Calu3 (cell line): ENCODE measurements around the gene WDR74. TPM values are rescaled to one million over a fixed set of nuclear protein-coding genes. Genes with fewer than 3 reads are reported as not detected.
"Not testable (repeated sequence)": the region's sequence is repeated elsewhere in the genome, so short reads cannot be mapped to it uniquely, and the experiment has no call there.

Source experiments
- BruUV-seq: library from RNA; stranded (reverse); fragments of 400-500 nt; replicated peaks from 2 replicates; lab custom pipeline; 2021; lab: Mats Ljungman, UMichigan
- CTCF ChIA-PET: fragments of 300-600 bp; sonication (Branson Sonifier 250); formaldehyde crosslinking; loops from one replicate; lab custom pipeline; 2022; ENCODE audit warnings: antibody characterized with exemption; lab: Charles Lee
- DNase-seq: peaks from one replicate; pipeline ENCODE4 v3.0.0; 2022
- H3K27ac Mint-ChIP-seq: one replicate; pipeline ENCODE4 v1.8.0; 2022; ENCODE audit warnings: mixed read lengths; ENCODE audit not compliant: unreplicated experiment
- H3K27me3 Mint-ChIP-seq: one replicate; pipeline ENCODE4 v1.8.0; 2022; ENCODE audit warnings: mixed read lengths; ENCODE audit not compliant: unreplicated experiment
- H3K36me3 Mint-ChIP-seq: one replicate; pipeline ENCODE4 v1.8.0; 2022; ENCODE audit warnings: mild to moderate bottlenecking, moderate library complexity, mixed read lengths; ENCODE audit not compliant: insufficient read depth, unreplicated experiment
- H3K4me1 Mint-ChIP-seq: one replicate; pipeline ENCODE4 v1.8.0; 2022; ENCODE audit warnings: mild to moderate bottlenecking, low read depth, mixed read lengths; ENCODE audit not compliant: unreplicated experiment
- H3K4me3 Mint-ChIP-seq: one replicate; pipeline ENCODE4 v1.8.0; 2022; ENCODE audit warnings: mild to moderate bottlenecking, low read depth, moderate library complexity, mixed read lengths; ENCODE audit not compliant: unreplicated experiment
- H3K9me3 Mint-ChIP-seq: one replicate; pipeline ENCODE4 v1.8.0; 2022; ENCODE audit warnings: low read depth, mixed read lengths; ENCODE audit not compliant: unreplicated experiment
- CTCF ChIP-seq: fragments of 200-600 bp; IDR thresholded peaks from one replicate; pipeline ENCODE4 v1.8.0; 2022; ENCODE audit warnings: antibody characterized with exemption; ENCODE audit not compliant: unreplicated experiment
- intact Hi-C: fragments of 100-400 bp; cut with micrococcal nuclease; formaldehyde crosslinking; loops from one replicate; pipeline ENCODE4 v1.10.0; 2022; ENCODE audit not compliant: unreplicated experiment
- total RNA-seq: library from RNA; stranded (reverse); gene quantifications from 2 replicates; pipeline ENCODE4 v1.2.3, GENCODE V29; 2022

Gene WDR74
- total RNA-seq, 1 experiment from 2014 or later, result 87.7 TPM

- Mint-ChIP-seq H3K36me3 (no peaks in the 10 kb centered on the region), H3K27ac (no peak overlapping the region), H3K9me3 (no peaks in the 10 kb centered on the region), H3K4me1 (peaks cover 5% of the 10 kb centered on the region), H3K27me3 (no peaks in the 10 kb centered on the region), H3K4me3 (no peak overlapping the region)
- CTCF ChIA-PET, result no interaction called here
- no TSS peak for BruUV-seq
- no peak for DNase-seq
- no peak for TF ChIP-seq CTCF
- intact Hi-C loops, result no loop called here
Measured at GRCh38 chr11:62843466-62843865, 4.1 kb upstream of the WDR74 start.

GRCh38 chr11:62842891-62843290 is 3.5 kb upstream of the WDR74 start:
- BruUV-seq, H3K27me3 Mint-ChIP-seq, H3K9me3 Mint-ChIP-seq, intact Hi-C loops, DNase-seq, H3K27ac Mint-ChIP-seq, H3K4me3 Mint-ChIP-seq, H3K4me1 Mint-ChIP-seq, H3K36me3 Mint-ChIP-seq: not testable (repeated sequence)
- CTCF ChIA-PET, result interaction anchor here (0.7 kb wide), 1 partner anchor 780 kb away, joined by 3 read pairs; no protein-coding TSS in a partner anchor

- Mint-ChIP-seq H3K9me3 (no peaks in the 10 kb centered on the region), H3K4me3 (no peak overlapping the region), H3K36me3 (peaks cover 7% of the 10 kb centered on the region), H3K27ac (no peak overlapping the region), H3K27me3 (no peaks in the 10 kb centered on the region), H3K4me1 (peaks cover 12% of the 10 kb centered on the region)
- no peak for TF ChIP-seq CTCF
- intact Hi-C loops, result no loop called here
- TSS peak; percentile 79 for BruUV-seq
- DNase-seq, result no peak
- CTCF ChIA-PET, result interaction anchor here (0.6 to 1.4 kb wide), 2 partner anchors 40 to 59 kb away, joined by 3 to 4 read pairs; no protein-coding TSS in a partner anchor
Measured at GRCh38 chr11:62842171-62842741, 2.9 kb upstream of the WDR74 start.

- H3K27ac Mint-ChIP-seq, result no peak overlapping the region
- BruUV-seq, result TSS peak; percentile 99
- no peaks in the 10 kb centered on the region for H3K27me3 Mint-ChIP-seq
- TF ChIP-seq CTCF, result no peak
- peaks cover 8% of the 10 kb centered on the region for H3K36me3 Mint-ChIP-seq
- intact Hi-C loops, result loop anchor here (2.0 kb wide), 1 partner anchor 39 kb away; the partner anchor contains the start of gene SLC3A2
- DNase-seq, result peak; percentile 88
- peaks cover 13% of the 10 kb centered on the region for H3K4me1 Mint-ChIP-seq
- CTCF ChIA-PET, result interaction anchor here (0.6 to 1.4 kb wide), 7 partner anchors 20 to 70 kb away, joined by 3 to 4 read pairs (median 3); partner anchors contain the start of genes SLC3A2 and TAF6L
- H3K9me3 Mint-ChIP-seq, result no peaks in the 10 kb centered on the region
- H3K4me3 Mint-ChIP-seq, result no peak overlapping the region
Measured at GRCh38 chr11:62841361-62842170, 2.2 kb upstream of the WDR74 start.

- intact Hi-C loops, result loop anchor here (2.0 kb wide), 1 partner anchor 40 kb away; the partner anchor contains the start of gene SLC3A2
- peak; percentile 77 for DNase-seq
- not testable (repeated sequence) for H3K36me3 Mint-ChIP-seq, H3K4me3 Mint-ChIP-seq, BruUV-seq, H3K9me3 Mint-ChIP-seq, H3K27me3 Mint-ChIP-seq, H3K27ac Mint-ChIP-seq
- peaks cover 13% of the 10 kb centered on the region for H3K4me1 Mint-ChIP-seq
- CTCF ChIA-PET, result interaction anchor here (0.6 to 1.4 kb wide), 6 partner anchors 21 to 70 kb away, joined by 3 to 4 read pairs (median 3); partner anchors contain the start of genes SLC3A2 and TAF6L
Measured at GRCh38 chr11:62840721-62841360, 1.5 kb upstream of the WDR74 start.
